Embryonic facial prominence (tissue), 1 donor: ENCODE measurements around the gene FAM237A.

Experiments used
- DNase-seq: peaks from one replicate; pipeline ENCODE4 v3.0.0-alpha.2; 2016; ENCODE audit errors: extremely low spot score

The FAM237A gene

DNA sequence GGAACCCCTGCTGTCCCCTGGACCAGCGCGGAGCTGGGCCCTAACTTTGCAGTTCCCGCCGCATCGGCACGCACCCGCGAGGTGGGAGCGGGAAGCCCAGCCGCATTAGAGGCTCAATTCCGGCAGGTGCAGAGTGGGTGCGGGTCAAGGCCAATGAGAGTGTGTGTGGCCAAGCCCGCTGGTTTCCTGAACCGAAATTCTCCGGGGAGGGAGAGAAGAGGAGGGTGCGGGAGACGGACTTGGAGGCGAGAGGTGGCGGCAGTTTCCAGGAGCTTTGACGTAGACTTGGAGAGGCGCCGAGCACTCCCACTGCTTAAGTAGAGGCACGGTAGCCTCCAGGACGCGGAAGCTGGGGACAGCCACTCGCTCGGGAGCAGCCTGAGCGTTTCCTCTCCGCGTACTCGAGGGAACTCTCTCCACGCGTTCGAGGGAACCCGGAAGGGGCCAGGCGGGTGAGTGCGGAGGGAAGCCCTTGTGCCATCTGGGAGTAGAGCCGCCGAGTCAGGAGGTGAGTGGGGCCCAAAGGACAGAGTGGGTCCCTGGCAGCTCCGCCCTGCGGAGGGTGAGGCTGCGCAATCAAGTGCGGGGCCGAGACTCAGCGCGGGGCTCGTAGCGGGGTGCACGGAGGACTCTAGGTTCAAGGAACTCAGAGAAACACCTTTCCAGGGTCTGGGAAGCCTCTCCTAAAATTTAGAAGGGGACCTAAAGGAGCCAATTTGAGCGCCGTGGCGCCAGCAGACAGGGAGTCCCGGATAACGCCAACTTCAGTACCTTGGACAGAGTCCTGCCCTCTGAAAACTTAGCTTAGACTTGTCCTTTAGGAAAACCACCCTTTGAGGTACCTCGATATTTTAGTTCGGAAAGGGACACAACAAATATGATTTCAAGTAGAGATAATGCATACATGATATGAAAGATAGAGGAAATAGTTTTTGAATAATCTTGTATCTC is at the start of gene FAM237A:
Gene FAM237A, plus strand, starts transcription at position 413 of the 951 bp plus-strand sequence. CDS start 1,750 bp downstream, outside the sequence.
- DNase-seq = peak; percentile 46

DNA sequence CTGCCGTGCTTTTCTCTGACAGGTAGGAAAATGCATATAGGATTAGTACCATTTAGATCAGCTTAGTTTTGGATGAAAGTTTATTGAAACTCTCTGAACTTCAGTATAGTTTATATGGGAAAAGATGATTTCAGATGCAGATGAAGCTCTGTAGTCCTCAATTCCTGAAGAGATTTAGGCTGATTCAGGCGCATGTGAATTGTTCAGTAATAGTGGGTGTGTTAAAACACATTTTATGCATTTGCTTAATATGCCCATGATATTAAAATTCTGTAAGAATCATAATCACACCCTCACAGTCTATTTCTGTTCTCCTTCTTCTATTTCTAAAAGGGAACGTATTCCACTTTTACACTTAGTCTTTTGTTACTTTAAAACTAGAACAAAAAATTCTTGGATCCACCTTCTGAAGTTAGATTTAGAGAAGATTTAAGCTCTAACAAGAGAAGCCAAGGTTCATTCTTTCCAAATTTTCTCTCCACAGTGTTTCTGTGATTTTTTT is 44.5 kb upstream of the FAM237A start:
- no peak for DNase-seq

DNA sequence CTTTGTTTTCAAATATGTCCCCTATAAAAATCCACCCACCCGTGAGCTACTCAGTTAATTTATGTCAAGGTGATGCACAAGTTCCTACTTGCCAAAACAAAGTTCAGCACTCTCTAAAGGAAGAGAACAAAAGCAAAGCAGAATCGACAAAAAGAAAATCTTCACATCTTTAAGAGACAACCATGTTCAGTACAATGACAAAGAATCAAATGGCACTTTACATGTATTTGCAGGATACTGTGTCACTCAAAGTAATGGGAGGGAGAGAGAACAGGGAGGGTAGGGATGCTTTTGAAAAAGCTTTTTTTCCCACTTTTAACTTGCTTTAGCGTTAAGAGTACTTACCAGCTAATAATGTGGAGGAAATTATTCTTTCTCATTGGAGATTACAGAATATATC is 39.0 kb upstream of the FAM237A start:
- DNase-seq = no peak

DNA sequence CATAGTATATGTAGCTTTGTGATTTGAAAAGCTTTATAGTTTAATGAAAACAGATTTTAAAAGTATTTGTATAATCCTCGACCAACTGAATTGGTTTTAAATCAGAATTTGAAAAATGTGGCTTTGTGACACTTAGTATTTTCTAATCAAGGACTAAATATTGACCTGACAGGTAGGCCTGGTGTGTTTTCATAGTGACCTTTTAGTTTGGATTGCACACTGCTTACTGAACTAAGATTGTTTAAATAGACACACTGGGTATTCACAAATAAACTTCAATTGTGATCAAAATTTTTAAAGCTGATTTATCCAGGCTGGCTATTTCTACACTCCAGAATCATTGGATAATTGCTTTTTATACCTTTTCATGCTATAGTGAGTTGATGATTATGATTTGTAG is 31.8 kb upstream of the FAM237A start:
- no peak for DNase-seq

DNA sequence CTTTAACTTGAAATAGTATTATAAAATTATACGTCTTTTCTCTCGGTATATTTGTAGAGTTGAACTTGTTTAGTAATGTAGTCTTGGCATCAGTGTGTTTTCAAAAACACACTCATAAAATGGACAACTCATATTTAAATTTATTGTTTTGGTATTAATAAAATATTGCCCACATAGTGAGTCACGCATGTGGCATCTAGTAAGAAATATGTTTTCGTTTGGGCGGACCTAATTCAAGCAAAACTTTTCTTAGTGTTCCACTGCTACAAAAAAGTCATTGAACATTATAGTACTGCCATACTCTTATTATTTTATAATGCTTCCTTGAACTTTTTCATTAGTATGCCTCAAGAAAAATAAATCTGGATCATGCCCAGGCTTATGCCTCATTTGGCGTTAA is 31.1 kb upstream of the FAM237A start:
- DNase-seq = no peak

DNA sequence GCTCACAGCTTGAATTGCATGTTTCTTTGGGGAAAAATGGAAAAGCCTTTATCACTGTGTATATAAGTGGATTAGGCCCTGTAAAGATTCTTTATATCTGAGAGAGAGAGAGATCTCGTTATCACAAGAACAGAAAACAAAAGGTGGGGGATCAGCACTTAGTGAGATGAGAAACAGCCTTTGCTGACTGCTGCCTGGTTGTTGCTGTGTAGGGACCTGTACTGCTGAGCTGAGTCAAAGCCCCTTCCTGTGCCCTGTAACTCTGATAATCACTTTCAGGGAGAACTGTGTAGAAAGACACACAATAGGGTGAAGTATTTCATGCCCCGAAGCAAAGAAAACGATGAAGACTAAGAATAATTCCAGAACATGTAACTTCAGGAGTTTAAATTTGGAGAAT is 30.6 kb upstream of the FAM237A start:
- DNase-seq = no peak

DNA sequence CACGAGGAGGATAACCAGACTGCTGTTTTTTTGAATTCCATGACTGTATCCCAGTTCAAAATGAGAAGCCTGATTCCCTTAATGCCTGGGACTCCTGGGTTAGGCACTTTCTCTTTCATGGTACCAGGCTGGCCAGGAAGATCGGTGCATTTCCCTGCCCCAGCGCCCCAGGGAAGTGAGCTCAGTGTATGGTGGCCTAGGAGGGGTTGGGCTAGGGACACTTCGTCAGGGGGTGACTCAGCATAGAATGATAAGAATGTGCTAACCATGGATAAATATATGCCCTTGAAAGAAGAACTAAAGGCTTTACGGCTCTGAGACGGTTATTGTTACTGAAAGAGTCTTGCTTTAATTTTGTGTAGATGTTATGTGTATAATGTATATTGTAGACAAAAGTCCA is 27.5 kb upstream of the FAM237A start:
- no peak for DNase-seq

DNA sequence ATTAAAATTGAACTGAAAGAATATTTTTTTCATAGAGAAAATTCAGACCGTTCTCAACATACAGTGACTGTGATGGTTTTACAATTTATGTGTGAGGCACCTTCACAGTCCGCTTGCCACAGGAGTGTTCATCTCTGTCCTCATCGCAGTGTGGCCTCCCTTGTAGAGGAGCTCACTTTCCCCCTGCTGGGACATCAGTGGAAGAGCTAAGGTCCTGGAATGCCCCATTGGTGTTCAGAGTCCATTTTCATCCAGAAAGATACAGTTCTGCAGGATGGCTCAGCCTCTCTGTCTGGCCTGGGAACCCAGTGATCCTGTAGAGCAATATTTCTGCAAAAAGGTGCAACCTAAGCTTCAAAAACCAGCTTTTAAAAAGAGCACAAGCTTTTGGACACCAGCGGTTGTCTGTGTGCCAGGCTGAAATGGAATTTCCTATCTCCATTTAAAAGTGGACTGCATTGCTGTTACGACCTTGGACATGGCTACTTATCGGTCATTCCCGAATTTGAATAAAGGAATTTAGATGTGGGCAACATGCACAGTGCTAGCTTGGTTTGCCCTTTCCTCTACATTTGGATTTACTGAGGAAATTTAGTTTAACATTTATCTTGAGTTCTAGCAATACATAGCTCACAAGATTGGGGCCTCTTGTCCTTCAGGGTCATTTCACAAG is 26.7 kb upstream of the FAM237A start:
- no peak for DNase-seq

DNA sequence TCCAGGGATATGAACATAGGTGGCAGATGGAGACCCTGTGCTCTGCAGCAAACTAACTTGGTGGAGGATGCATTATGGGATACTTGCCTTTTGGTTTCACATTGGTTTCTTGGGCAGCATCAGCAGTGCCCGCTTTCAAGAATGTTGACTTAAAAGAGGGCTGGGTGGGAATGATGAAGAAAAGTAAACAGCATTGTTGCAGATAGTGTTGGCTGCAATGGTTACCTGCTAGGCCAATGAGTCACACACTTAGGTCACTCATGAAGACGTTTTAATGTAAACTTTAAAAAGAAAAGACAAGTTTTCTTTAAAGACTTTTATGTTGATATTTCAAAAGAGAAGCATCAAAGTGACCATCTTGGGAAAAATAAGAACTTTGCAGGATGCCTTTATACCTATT is 26.1 kb upstream of the FAM237A start:
- DNase-seq = no peak

DNA sequence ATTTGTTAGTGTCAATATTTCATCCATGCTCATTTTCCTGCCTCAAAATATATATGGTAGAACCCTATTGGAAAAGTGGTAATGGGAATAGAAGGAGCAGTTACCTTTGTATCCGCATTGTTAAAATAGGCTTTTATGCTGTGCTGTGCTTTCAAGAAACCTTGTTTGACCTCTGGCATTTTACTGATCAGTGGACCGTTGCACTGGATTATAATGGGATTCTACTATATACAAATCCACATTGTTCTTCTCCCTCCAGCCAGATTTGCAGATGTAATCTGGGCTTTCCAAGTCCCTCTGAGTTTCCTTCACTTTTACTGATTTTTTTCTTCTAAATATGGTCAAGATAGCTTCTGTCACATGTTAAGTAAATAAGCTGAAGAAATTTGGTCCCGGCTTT is 23.3 kb upstream of the FAM237A start:
- DNase-seq = no peak

DNA sequence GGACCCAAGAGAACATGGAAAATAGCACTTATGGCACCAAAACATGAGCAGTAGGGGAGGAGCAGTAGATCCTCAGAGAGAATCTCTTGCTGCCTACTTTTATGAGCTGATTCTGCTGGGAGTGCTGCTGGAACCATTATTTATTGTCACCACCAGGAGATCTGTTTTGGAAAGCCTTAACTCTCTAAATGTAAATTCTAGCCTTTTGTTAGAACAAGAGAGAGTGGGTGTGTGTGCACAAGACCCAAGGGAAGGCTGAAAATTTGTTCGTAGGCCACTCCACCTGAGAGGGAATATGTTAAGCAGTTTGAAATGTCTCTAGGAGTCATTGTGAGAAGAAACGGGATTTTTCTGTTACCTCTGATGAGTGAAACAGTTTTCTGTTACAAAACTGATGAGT is 16.2 kb upstream of the FAM237A start:
- DNase-seq = no peak

DNA sequence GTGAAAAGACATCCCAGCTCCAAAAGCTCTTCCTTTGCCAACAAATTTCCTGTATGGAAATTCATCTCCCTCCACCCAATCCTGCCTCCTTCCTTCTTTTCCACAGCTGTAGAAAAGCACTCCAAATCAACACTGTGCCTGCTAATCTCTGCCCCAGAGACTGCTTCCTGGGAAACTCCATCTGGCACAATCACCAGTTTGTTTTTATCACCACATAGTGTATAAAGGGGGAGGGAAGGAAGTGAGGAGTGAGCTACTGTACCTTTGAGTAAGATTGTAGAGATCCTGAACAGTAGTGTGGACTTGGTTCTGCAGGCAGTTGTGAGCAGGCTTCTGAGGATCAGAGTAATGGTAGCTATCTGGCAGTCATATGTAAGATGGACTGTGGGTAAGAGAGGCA is 14.7 kb upstream of the FAM237A start:
- no peak for DNase-seq

DNA sequence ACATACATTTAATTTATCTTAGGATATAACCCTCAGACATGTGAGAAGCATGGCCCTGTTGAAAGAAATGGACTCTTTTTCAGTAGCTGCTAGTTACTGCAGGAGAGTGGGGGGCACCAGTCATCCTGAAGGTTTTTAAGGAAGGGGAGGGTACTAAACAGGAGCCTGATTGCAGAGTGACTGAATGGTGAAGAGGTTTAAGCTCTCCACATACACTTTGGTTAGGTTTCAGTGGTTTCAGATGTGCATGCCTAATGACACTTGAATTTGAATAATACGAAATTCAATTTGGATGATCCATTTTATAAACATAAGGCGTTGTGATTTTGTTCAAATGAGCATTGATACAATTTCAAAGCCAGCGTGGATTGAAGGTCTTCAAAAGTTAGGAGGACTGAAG is 10.9 kb upstream of the FAM237A start:
- no peak for DNase-seq

DNA sequence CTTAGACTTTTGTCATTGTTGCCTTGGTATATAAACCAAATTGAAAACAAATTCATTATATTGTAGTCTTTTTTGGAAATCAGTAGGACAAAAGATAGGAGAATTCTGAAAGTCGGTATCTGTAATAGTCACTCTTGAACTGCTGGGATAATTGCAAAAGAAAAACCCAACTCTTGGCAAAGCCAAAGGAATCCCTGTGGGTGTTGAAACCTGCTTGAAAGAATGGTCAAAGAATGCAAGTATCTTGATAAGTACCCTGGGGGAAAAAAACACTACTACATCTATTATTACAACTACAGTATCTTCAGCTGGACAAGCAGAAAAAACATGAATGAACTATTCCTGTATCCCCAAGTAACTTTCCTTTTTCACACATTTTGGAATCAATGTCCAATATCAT is 7.3 kb upstream of the FAM237A start:
- no peak for DNase-seq

DNA sequence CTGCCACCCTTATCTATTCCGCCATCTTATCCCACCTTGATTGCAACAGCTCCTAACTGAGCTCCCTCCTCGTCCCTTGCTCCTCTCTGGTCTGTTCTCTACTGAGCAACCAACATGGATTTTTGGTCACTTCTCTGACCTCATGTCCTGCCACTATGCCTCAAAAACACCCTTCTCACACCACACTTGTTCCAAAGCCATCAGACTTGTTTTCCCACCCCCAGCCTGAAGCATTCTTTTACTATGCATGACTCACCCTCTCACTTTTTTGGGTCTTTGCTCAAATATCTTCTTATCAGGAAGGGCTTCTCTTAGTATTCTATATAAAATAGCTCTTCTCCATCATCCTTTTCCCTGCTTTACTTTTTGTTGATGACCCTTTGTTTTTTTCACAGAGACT is 2.7 kb upstream of the FAM237A start:
- DNase-seq = no peak

DNA sequence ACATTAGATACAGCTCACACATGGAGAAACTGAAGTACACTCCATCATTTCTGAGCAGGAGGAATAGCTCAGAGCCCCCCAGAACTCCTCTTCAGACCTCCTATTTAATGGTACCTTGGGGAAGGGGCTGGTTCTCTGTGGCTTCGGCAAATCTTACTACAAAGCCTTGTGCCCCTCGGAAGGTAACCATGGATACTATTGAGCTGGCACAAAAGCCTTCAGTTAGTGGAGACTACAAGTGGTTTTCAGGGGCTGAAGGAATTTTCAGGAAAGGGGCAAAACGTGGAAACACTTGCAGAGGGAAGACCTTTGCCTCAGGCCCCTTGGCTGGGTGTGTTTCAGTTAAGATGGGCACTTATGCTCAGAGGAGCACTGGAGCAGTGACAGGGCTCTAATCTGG is 1.1 kb upstream of the FAM237A start:
- DNase-seq = no peak

DNA sequence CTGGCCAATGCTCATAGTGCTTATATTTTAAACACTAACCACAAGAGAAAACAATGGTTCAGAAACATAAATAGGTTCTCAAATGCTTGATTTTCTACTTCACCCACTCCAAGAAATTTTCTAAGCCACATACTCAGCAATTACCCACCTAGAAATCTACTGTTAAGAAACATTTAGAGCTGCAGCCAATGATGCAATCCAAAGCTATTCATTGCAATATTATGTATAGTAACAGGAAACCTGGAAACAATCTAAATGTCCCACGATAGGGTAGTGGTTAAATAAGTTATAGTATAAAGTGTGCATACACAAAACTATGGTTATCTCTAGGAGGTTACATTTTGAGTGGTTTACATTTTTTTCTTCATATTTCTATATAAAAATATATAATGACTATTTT is 5.7 kb downstream of the FAM237A start:
- DNase-seq = no peak

DNA sequence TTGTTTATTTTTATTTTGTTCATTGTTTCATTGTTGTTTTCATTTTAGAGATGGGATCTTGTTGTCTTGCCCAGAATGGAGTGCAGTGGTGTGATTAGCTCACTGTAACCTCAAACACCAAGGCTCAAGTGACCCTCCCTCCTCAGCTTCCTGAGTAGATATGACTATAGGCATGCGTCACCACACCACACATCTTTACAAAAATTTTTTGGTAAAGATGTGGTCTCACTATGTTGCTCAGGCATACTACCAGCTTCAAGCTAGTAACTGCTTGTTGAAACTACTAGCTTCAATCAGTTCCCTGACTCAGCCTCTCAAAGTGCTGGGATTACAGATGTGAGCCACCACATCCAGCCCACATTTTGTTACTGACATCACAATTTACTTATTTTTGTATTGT is 14.8 kb downstream of the FAM237A start:
- DNase-seq = no peak

DNA sequence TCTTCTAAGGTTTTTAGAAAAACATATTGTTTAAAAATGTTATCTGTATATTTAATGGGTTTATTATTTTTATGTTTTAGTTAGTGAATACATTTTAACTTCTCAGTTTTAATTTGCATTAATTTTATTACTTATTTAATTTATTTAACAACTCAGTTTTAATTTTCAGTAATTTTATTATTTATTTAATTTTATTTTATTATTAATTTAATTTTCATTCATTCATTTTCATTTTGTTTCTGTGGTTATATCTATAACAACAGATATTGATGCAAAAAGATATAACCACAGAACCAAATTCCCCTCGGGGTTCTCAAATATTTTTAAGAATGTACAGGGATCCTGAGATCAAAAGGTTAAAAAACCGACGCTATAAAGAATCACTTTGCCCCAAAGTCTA is 23.0 kb downstream of the FAM237A start:
- no peak for DNase-seq

DNA sequence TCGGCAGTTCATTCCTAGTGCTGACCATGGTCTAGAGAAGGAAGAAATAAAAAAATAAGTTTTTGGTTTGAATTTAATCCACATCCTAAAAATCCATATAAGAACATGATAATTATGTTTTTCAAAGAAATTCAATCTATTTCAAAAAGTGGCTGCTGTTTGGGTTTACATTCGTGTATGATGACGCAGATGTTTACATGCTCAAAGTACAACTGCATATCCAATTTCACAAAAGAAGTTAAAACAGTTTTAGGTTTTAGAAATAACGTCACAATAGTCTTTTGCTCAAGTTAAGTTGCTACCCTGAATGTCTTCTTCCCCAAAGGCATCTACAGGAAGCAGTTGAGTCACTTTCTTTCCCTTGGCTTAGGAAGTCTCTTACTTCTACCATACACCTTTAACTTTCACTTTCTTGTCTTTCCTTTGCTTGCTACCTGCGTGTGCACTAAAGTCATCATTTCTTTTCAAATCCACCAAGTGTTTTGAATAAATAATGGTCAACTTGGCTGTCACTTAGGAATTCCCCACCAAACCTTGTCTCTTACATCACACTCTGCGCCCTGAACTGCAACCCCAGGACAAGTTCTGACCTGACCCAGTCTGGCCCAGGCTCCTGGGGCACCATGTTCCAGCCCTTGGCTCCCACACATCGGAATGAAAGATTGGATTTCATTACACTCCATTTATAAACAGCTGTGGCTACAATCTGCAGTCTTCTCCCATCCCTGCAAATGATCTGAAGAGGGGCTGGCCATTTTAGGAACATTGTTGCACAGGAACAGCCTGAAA is 28.4 kb downstream of the FAM237A start:
- no peak for DNase-seq

DNA sequence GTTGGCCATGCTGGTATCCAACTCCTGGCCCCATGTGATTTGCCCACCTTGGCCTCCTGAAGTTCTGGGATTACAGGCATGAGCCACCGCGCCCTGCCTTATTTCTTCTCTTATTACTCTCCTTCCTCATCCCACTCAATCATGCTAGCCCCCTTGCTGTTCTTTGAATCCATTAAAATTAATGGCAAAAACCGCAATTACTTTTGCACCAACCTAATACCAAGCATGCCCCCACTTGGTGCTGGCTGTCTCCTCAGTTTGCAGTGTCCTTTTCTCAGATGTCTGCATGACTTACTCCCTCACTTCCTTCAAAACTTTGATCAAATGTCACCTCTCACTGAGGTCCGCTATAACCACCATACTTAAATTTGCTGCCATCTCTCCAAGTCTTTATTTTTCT is 41.3 kb downstream of the FAM237A start:
- no peak for DNase-seq

DNA sequence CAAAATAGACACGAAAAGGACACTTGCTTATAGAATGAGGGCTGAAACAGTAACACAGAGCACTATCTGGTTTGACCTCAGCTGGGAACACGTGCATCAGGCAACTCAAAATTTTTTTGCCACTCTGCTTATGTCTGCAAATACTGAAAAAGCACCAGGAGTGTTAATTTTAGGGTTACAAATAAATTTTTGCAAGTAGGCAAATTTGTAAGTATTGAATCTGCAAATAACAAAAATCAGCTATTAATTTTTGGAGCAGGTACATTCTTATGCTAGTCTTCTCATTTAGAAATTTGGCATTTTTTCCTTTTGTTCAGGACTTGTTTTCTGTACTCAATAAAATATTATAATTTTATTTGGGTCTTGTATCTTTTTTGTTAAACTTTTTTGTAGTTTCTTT is 46.2 kb downstream of the FAM237A start:
- no peak for DNase-seq
